BE2C (cell line): ENCODE results near the gene DAPK2.

Experiments
- DNase-seq: peaks from one replicate; pipeline ENCODE4 v3.0.0-alpha.2; 2020
- H3K27me3 ChIP-seq: fragments of 250-450 bp; sonication (Bioruptor Pico); 2 replicates; pipeline ENCODE4 v1.5.1; 2020; ENCODE audit warnings: mild to moderate bottlenecking
- H3K36me3 ChIP-seq: fragments of 250-450 bp; sonication (Bioruptor Pico); 2 replicates; pipeline ENCODE4 v1.5.1; 2020; ENCODE audit warnings: mild to moderate bottlenecking
- H3K4me1 ChIP-seq: fragments of 250-450 bp; sonication (Bioruptor Pico); 2 replicates; pipeline ENCODE4 v1.5.1; 2020
- H3K4me3 ChIP-seq: 2 replicates; pipeline ENCODE4 v1.5.1; 2011; ENCODE audit warnings: low read depth, low read length
- H3K9me3 ChIP-seq: fragments of 250-450 bp; sonication (Bioruptor Pico); 2 replicates; pipeline ENCODE4 v1.5.1; 2020
- CTCF ChIP-seq: IDR thresholded peaks from 2 replicates; pipeline ENCODE4 v1.5.1; 2012; ENCODE audit warnings: mild to moderate bottlenecking, low read depth, low read length

Gene DAPK2

DNA sequence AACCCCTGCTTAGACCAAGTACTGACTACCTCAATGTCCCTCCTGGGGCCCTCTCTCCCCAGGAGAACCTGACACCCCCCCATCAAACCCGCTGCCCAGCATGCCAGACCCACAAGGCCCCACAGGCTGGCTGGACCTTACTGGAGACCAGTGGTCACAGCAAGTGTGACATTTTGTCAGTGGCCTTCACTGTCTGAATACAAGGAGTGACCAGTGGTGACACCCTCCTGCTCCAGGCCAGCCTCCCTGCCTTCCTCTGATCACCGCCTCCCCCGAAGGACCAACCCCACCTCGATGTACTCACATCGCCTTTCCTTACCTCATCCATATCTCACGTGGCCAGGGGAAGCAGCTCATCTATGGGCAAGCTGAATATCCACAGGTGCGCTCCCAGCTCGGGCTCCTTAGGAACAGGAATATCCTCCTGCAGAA lies 150.5 kb downstream of the DAPK2 start:
- Histone ChIP-seq H3K27me3 (no peaks in the 10 kb centered on the region), H3K9me3 (no peaks in the 10 kb centered on the region), H3K4me1 (no peaks in the 10 kb centered on the region), H3K36me3 (no peaks in the 10 kb centered on the region), H3K4me3 (no peak overlapping the region)
- DNase-seq, result no peak
- no peak for TF ChIP-seq CTCF

- H3K27me3 ChIP-seq, result no peaks in the 10 kb centered on the region
- H3K9me3 ChIP-seq, result no peaks in the 10 kb centered on the region
- H3K4me1 ChIP-seq, result no peaks in the 10 kb centered on the region
- no peak overlapping the region for H3K4me3 ChIP-seq
- H3K36me3 ChIP-seq, result no peaks in the 10 kb centered on the region
- DNase-seq, result no peak
- TF ChIP-seq CTCF, result no peak
These were observed 151.1 kb downstream of the DAPK2 start for GRCh38 chr15:63895194-63895593.

- Histone ChIP-seq H3K4me1 (no peaks in the 10 kb centered on the region), H3K36me3 (no peaks in the 10 kb centered on the region), H3K9me3 (no peaks in the 10 kb centered on the region), H3K27me3 (no peaks in the 10 kb centered on the region), H3K4me3 (no peak overlapping the region)
- TF ChIP-seq CTCF, result no peak
- DNase-seq, result no peak
These were observed 151.7 kb downstream of the DAPK2 start for GRCh38 chr15:63894662-63894949.

- H3K9me3 ChIP-seq, result no peaks in the 10 kb centered on the region
- H3K4me1 ChIP-seq, result no peaks in the 10 kb centered on the region
- H3K4me3 ChIP-seq, result no peak overlapping the region
- no peaks in the 10 kb centered on the region for H3K36me3 ChIP-seq
- DNase-seq, result no peak
- H3K27me3 ChIP-seq, result no peaks in the 10 kb centered on the region
- no peak for TF ChIP-seq CTCF
These were observed 152.2 kb downstream of the DAPK2 start for GRCh38 chr15:63893866-63894661.

GRCh38 chr15:63892794-63893441 lies 153.4 kb downstream of the DAPK2 start:
- Histone ChIP-seq H3K4me3 (no peak overlapping the region), H3K27me3 (no peaks in the 10 kb centered on the region), H3K36me3 (no peaks in the 10 kb centered on the region), H3K9me3 (no peaks in the 10 kb centered on the region), H3K4me1 (no peaks in the 10 kb centered on the region)
- TF ChIP-seq CTCF, result no peak
- DNase-seq, result no peak

- H3K4me3 ChIP-seq, result no peak overlapping the region
- no peaks in the 10 kb centered on the region for H3K4me1 ChIP-seq
- H3K9me3 ChIP-seq, result no peaks in the 10 kb centered on the region
- TF ChIP-seq CTCF, result no peak
- no peaks in the 10 kb centered on the region for H3K27me3 ChIP-seq
- no peaks in the 10 kb centered on the region for H3K36me3 ChIP-seq
- no peak for DNase-seq
These were observed 154.5 kb downstream of the DAPK2 start for GRCh38 chr15:63891768-63892133.
